Measurements from ENCODE around the gene PSMD14.

Gene PSMD14

DNA sequence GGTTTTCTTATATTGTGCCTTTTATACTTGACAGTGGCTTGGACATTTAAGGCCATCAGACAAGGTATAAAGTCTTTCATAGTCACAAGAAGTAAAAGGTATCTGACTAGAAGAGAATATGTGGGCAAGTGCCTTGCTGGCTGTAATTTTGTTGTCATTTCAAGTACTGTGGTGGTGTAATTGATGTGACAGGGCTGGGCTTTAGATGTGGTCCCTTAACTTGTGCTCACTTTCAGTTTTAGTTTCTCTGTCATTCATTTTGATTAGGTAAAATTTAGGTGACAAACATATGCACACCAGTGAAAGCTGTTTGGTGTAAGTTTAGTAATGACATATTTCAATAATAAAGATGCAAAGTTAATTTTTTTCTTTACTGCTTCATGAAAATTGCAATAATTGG lies 76.6 kb downstream of the PSMD14 start:
- no peak for DNase-seq (ENCODE audit: low spot score)

DNA sequence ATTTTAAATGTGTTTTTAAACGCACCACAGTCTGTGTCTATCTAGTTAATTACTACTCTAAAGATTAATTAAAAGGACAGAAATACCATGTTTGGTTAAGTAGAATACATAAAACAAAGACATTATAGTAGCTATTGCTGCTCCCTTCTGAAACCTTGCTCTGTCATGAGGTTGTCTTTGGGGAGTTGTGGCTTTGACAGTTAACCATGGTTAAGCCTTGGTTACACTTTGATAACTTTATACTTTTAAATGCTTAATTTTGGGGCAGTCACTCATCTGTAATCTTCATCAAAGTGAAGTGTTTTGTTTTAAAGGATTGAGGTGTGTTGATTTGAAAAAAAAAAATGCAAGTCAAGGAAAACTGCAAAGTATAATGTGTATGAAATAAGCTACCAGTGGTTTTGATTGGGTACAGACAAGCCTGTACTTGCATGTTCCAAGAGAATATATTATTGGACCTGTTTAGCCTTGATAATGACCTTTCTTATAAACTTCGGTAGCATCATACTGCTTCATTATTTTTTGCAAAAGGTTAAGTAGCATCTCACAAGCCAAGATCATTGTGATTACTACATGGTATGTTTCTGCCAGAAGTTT lies 78.1 kb downstream of the PSMD14 start:
- no peak for DNase-seq (ENCODE audit: low spot score)

DNA sequence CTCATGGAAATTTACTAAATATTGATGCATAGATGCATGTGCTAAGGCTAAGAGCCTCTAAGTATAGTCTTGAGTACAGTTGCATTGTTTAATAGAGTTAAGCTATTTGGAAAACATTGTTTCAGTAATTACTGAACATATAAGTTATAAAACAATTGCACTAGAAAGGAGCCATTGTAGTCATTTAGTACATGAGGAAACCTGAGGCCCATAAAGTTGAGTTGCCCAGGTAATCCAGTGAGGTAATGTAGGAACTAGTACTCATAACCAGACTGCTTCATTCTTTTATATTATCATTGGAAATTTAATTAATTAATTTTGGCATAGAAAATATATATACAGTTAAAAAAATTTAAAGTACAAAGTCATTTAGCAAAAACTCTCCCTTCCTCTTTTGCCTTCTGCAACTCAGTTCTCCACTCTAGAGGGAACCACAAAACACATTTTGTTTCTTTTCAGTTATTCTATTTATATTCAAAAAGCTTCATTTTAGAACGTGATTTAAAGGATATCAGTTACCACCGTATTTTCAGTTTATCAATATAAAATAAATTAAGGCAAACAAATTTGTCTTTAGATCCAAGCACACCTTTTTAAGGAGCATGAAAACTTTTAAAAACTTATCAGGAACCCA lies 80.0 kb downstream of the PSMD14 start:
- no peak for DNase-seq (ENCODE audit: low spot score)

DNA sequence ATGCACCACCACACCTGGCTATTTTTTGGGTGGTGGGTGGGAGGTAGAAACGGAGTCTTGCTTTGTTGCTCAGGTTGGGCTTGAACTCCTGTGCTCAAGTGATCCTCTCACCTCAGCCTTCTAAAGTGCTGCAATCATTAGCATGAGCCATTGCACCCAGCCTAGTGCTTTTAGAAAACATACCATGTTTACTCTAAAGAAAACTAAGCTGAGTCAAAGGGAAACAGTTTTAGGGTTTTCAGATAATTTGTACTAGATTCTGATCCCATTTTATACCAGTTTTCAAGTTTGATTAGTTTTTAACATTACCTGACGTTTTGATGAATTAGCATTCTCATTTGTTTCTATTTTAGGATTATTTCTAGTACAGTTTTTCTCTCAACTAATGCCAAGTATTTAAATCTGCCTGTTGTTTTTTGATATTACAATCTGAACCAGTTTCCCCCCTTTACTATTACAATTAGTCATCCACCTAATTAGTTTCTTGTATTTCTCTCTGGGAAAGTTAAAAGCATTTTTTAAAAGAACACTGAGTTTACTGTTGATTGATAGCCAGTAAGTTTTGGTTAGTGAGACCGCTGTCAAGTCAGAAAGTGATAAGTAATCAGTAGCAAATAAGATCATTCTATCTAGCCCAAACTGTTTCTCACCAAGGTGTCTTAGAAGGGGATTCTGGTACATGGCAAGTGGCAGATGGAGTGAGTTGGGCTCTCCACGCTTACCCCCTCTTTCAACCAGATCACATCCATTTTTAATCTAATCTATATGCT lies 83.7 kb downstream of the PSMD14 start:
- DNase-seq (ENCODE audit: low spot score), result no peak

DNA sequence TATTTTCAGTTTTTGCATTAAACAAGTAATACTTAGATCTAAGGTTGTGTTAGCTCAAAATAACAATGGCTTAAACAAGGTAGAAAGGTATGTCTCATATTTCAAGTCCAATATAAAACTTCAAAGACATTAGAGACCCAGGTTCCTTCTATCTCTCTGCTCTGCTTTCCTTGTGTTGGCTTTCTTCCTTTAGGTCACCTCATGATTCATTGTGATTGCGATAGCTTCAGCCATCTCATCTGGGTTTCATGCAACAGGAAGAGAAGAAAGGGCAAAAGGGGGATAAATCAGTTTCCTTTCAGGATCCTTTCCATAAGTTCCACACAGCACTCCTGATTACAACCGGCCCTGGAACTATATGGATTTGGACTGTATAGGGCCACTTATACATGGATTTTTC lies 91.9 kb downstream of the PSMD14 start:
- DNase-seq (ENCODE audit: low spot score), result no peak

DNA sequence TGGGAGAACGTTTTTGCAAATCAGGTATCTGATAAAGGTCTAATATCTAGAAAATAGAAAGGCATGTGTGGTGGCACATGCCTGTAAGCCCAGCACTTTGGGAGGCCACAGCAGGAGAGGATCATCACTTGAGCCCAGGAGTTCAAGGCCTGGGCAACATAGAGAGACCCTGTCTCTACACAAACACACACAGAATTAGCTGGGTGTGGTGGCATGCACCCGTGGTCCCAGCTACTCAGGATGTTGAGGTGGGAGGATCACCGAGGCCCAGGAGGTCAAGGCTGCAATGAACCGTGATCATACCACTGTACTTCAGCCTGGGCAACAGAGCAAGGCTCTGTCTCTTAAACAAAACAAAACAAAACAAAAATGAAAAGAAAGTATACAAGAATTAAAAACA lies 94.1 kb downstream of the PSMD14 start:
- DNase-seq (ENCODE audit: low spot score), result no peak

DNA sequence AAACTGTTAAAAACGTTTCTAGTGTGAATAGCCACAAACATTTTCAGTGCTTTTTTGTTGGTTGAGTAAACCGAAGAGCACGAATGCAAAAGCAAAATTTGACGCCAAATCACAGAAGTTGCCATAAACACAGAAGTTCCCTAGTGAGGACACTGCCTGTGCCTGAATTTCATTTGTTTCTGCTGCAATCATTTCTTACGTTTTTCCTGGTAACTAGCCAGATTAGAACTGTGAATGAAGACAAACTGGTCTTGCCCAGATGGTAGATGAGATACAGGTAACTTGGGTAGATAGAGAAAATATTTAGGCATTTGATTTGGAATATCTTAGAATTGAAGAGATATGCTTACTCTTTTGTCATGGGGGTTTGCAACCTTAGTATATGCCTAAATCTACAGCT lies 98.1 kb downstream of the PSMD14 start:
- DNase-seq (ENCODE audit: low spot score), result no peak

DNA sequence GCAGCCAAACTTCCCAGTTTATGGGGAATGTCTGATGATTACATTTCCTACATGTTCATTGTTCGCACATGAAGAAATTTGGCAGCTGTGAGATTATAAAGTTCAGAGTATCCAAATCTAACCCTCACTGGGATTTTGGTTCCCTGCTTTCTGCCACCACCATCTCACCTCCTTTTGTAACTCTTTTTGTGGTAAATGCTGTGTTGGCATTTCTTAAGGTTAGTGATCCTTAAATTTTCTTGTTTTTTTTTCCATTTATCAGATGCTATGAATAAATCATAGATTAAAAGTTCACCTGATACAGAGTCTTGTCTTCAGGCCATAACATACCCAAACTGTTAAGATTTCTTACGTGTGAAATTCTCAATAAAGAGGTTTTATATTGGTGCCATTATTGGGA lies 99.4 kb downstream of the PSMD14 start:
- DNase-seq (ENCODE audit: low spot score), result no peak

DNA sequence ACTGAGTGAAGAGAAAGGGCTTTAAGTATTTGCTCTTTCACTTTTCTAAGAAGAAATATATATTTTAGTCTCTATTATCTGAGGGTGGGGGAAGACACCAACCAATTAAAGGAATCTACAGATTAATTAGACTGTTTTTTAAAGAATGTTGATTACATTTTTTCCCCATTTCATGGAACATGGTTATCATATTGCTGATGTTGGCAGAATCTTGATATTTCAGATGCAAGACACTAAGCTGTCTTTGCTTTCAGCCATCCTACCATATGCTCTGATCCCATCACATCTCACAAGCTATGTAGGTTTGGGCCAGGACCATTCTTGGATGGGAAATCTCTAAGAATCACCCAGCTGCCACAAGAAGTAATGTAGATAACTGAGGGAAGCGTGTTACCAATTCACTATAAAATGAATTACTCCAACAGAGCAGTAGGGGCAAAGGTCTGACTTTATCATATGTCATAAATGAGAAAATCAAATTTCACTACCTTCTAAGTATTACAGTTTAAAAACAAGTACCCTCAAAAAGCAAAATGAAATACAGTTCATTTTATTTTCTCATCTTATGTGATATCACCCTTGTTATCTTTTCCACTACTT lies 101.2 kb downstream of the PSMD14 start:
- no peak for DNase-seq (ENCODE audit: low spot score)

DNA sequence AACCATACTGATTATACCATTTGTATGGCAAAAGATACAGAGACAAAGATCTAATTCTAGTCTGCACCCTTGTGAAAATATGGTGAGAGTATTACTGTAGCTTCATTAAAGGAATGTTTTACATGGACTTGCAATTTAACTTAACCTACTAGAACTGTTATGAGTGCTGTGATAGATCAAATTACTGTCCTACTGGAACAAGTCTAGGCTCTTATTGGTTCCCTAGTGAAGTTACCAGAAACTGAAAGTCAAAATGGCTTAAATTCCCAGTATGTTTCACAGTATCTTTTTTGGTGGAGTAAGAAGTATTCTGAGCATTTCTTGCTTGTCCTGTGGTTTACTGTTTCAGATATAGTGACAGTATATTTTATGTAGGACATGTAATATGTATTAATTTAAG lies 104.1 kb downstream of the PSMD14 start:
- no peak for DNase-seq (ENCODE audit: low spot score)

DNA sequence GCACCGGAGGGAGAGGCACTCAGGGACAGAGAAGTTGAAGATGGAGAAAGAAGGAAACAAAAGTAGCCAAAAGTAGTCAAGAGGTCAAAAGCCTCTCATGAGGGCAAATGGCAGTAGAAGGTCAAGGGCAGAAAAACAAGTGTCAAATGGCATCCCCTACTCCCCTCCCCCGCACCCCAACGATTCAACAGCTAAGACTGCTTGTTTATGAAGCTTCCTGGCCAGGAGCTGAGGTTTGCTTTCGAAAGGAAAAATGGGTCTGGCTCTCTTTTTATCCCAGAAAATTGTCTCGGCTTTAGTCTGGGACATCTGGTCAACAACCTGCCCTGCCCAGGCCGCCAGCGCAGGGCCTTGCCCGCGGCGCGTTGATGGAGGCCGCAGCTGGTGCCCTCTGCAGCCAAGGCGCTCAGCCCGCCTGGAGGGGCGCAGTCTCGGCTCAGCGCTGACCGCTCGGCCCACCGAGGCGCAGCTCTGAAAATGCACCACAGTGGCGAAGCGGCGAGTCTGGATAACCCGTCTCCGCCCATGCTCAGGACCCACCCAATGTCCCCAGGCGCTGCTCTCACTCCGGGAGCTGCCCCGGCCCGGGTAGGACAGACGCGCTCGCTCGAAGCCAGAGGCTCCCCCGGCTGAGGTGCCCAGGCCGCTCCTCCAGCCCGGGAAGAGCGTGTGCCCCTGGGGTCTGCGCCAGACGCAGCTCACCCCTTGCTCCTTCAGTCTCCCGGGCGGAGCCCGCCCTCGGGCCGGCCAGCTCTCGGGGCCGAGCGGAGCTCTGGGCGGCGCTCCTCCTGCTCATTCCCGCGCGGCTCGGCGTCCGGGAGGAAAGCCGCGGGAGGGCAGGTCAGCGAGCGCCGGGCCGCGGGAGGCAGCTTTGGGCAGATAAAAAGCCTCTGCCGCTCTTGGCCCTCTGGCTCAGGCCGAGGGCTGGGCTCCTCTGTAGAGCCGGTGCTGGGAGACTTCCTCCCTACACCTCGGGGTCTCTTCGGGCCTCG lies 106.1 kb downstream of the PSMD14 start:
- DNase-seq (ENCODE audit: low spot score), result peak; percentile 56

DNA sequence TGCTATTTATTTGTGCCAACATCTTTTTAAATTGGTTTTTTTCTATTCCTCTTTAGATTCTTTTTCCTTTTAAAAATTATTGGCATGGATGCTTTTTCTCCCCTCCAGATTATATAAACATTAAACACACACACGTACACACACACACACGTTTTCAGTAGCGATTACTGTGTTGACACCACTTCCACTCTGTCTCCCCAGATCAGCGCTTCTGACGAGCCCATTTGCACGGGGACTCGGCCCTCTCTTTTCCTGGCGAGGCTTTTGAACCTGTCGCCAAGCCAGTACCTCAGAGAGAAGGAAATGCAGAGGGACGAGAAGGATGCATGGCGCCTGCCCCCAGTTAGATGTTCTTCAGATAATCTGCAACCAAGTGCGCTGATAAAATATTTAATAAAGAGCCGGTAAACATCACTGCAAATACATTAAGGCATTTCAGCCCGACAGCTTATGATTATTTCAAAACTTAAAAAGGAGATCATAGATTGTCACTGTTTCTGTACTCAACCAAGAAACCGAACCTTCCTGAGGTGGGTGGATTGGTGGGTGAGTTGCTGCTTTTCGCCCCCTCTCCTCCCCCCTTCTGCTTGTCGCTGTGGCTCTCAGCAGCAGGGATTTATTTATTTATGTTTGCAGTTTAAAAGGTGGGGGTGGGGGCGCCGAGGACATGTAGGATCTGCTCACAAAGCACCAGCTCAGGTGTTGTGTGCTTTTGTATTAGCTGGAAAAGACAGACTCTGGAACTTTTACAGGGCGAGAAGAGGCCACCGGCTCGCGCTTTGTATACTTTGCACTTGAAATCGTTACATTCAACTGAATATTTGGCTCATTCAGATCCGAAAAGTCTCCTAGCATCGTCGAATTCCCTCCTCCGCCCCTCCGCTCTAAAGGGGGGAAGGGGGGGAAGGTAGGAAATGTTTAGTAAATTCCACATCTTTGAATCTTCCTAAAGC lies 107.1 kb downstream of the PSMD14 start:
- DNase-seq (ENCODE audit: low spot score), result no peak

DNA sequence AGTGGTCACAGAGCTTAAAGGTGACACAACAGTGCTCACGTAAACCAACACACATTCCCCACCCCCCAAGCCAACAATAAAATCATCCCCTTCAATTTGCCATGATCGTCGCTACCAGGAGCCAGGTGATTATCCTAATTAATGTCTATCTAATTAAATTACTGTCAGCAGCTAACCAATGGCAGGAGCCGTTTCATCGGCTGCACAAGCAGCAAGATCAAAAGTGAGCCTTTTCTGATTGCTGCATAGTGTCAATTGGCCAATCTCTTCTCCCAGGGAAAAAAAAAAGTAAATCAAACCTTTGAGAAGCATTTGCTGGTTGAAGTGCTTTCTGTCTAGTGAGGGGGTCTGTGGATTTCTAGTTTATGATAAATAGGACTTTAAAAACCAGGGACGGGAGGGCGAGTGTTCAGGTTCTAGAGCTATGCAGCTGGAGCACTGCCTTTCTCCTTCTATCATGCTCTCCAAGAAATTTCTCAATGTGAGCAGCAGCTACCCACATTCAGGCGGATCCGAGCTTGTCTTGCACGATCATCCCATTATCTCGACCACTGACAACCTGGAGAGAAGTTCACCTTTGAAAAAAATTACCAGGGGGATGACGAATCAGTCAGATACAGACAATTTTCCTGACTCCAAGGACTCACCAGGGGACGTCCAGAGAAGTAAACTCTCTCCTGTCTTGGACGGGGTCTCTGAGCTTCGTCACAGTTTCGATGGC lies 107.9 kb downstream of the PSMD14 start, which contains the start of gene TBR1:
Gene TBR1 (plus strand): TSS at position 311 of the 721 bp plus-strand sequence. CDS start 114 bp downstream, at position 425.
- no peak for DNase-seq (ENCODE audit: low spot score)

DNA sequence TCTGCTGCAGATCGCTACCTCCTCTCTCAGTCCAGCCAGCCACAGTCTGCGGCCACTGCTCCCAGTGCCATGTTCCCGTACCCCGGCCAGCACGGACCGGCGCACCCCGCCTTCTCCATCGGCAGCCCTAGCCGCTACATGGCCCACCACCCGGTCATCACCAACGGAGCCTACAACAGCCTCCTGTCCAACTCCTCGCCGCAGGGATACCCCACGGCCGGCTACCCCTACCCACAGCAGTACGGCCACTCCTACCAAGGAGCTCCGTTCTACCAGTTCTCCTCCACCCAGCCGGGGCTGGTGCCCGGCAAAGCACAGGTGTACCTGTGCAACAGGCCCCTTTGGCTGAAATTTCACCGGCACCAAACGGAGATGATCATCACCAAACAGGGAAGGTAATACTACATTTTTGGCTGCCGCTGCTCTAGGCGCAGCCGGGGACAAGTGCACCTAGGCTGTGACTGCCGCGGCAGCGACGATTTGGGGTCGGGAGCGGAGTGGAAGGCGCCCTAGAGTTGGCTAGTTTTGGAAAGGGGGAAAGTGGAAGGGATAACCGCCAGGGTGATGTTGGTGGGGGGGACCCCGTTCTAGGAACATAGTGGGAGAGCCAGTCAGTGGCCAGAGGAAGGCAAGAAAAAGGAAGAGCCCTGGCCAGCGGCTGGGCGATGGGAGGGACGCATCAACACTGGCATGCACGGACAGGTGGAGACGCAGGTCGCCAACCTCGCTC lies 108.6 kb downstream of the PSMD14 start:
- DNase-seq (ENCODE audit: low spot score), result no peak

DNA sequence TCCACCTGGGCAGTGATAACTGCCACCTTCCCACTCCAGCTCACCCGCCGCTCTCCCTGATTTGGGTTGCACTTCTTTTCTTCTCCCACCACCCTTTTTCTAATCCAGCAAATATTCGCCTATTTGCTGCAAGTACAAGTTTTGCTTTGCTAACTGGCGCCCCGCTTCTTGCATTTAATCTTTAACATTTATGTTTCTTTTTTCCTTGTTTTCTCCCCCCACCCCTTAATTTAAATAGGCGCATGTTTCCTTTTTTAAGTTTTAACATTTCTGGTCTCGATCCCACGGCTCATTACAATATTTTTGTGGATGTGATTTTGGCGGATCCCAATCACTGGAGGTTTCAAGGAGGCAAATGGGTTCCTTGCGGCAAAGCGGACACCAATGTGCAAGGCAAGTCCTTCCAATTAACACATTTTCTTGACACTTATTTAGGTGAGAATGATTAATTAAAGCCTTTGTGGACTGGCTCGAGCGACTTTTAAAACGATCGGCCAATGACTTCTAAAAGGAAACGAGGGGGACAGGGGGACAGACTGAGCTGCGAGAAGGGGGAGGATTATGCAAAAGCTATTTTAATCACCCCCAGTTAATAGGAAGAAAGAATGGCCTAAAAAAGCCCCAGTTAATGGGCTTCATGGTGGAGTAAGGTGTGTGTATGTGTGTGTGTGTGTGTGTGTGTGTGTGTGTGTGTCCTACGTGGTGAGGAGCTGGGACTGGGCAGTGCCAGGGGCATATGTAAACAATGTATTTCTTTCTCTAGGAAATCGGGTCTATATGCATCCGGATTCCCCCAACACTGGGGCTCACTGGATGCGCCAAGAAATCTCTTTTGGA lies 109.4 kb downstream of the PSMD14 start:
- no peak for DNase-seq (ENCODE audit: low spot score)

DNA sequence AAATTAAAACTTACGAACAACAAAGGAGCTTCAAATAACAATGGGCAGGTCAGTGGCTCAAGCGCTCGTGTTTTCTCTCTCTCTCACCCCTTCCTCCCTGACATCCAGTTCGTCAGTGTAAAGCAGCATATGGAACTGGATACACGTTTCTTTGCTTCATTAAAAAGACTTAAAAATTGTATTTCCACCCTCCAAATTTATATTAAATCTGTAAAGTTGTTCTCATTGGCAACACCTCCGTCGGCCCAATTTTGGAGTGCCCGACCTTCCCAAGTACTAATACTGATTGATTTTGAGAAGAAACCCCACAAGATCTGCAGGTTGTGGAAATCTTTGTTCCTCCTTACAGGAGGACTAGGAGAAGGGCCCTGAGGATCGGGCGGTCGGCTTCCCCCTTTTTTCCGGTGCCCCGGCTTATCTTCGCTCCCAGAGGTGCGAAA lies 110.1 kb downstream of the PSMD14 start:
- DNase-seq (ENCODE audit: low spot score), result no peak

DNA sequence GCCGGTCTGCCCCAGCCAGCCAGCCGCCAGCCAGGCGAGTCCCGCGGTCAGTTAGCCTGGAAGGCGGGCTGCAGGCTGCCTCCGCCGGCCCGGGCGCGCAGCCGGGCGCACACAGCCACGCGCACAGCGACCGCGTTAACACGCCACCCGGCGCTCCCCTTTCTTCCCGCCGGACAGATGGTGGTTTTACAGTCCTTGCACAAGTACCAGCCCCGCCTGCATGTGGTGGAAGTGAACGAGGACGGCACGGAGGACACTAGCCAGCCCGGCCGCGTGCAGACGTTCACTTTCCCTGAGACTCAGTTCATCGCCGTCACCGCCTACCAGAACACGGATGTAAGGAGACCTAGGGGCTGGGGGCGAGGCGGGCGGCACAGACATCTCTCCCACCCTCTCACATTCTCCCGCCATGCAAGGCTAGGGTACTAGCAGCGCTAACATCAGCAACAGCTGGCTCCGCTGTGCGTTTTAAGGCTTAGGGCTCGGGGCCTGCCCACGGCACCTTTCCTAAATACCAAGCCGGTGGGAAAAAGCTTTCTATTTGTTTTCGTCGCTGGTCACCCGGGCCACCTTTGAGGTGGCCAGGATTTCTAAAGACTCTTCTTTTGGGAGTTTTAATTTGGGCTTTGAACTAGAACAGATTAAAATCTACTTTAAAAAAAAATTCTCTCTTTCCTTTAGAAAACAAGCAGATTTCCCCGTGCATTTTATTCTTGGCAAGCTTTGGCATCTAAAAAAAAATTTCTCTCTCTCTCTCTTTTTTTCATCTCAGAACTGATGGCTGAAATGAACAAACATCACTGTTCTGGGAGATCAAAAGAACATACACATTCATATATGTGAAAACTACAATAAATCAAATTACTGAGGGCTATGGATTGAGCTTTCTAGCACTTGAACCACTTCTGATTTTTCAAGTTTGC lies 110.8 kb downstream of the PSMD14 start:
- peak; percentile 42 for DNase-seq (ENCODE audit: low spot score)

Measured in SW480 (cell line).